Measurements from ENCODE around the gene SMURF1. TPM values are rescaled to one million over a fixed set of nuclear protein-coding genes. Genes with fewer than 3 reads are reported as not detected.
"Not testable (repeated sequence)": the region's sequence is repeated elsewhere in the genome, so short reads cannot be mapped to it uniquely, and the experiment has no call there.

Gene SMURF1
- total RNA-seq, 1 donor from 2014 or later = 30.2 TPM

DNA sequence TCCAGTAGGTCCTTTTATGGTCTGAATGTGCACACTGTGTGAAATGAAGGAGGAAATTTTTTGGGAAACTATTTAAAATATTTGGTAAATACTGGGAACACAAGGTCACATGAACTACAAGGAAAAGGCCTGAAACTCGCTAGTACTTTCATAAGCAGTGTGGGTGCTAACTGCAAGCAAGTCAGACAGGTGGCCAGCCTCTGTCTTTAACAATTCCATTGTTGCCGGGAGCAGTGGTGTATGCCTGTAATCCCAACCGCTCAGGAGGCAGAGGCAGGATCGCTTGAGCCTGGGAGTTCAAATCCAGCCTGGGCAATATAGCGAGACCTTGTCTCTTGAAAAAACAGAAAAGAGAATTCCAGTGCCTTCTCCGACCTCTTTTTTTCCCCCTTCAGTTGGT, 37.5 kb downstream of the SMURF1 start:
- TF ChIP-seq, protein P1, sequence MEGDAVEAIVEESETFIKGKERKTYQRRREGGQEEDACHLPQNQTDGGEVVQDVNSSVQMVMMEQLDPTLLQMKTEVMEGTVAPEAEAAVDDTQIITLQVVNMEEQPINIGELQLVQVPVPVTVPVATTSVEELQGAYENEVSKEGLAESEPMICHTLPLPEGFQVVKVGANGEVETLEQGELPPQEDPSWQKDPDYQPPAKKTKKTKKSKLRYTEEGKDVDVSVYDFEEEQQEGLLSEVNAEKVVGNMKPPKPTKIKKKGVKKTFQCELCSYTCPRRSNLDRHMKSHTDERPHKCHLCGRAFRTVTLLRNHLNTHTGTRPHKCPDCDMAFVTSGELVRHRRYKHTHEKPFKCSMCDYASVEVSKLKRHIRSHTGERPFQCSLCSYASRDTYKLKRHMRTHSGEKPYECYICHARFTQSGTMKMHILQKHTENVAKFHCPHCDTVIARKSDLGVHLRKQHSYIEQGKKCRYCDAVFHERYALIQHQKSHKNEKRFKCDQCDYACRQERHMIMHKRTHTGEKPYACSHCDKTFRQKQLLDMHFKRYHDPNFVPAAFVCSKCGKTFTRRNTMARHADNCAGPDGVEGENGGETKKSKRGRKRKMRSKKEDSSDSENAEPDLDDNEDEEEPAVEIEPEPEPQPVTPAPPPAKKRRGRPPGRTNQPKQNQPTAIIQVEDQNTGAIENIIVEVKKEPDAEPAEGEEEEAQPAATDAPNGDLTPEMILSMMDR (IDR thresholded peaks at IDR 0.05) = no peak
- Mint-ChIP-seq H3K27ac (ENCODE audit: unreplicated experiment) (peak overlapping the region; percentile 73), H3K4me3 (ENCODE audit: unreplicated experiment) (no peak overlapping the region), H3K4me1 (ENCODE audit: low read depth) (peaks cover 90% of the 10 kb centered on the region), H3K36me3 (ENCODE audit: low read depth) (peaks cover under 1% of the 10 kb centered on the region), H3K27me3 (ENCODE audit: low read depth) (no peaks in the 10 kb centered on the region), H3K9me3 (ENCODE audit: low read depth) (no peaks in the 10 kb centered on the region)
- DNase-seq (ENCODE audit: low spot score) = no peak

DNA sequence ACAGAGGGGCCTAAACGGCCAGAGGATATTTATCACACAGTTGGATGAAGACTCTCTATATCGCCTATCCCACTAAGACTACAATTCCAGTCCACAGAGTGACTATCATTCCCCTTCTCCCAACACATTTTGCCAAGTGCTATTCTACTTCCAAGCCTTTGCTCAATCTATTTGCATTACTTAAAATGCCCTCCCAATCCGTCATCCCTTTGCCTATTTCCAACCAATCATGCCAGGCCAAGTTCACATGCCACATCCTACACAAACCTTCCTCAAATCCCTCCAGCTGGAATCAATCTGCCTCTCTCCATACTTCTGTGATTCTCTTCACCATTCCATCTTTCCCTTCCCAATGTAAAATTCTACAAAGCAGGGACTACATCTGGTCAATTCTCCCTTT, 38.2 kb downstream of the SMURF1 start:
- H3K27me3 Mint-ChIP-seq (ENCODE audit: low read depth) = no peaks in the 10 kb centered on the region
- TF ChIP-seq, protein P1 (IDR thresholded peaks at IDR 0.05) = no peak
- H3K9me3 Mint-ChIP-seq (ENCODE audit: low read depth) = no peaks in the 10 kb centered on the region
- peaks cover 94% of the 10 kb centered on the region for H3K4me1 Mint-ChIP-seq (ENCODE audit: low read depth)
- H3K4me3 Mint-ChIP-seq (ENCODE audit: unreplicated experiment) = no peak overlapping the region
- H3K36me3 Mint-ChIP-seq (ENCODE audit: low read depth) = no peaks in the 10 kb centered on the region
- DNase-seq (ENCODE audit: low spot score) = no peak
- H3K27ac Mint-ChIP-seq (ENCODE audit: unreplicated experiment) = peak overlapping the region; percentile 59

DNA sequence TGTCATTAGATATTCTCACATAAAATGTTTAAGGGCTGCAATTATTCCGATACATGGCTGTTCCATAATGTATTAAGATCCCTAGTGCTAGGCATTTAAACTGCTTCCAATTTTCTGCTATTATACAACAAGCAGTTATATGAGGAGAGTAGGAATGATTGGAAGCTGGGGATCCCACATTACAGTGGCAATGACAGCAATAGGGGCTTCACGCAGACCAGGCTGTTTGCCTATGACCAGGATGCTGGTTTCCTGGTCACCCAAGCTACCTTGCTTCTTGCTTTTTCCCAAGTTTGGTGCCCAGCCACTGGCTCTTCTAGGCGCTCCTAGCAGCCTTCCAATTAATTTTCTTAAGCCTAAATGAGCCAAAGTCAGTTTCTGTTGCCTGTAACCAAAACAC, 39.3 kb downstream of the SMURF1 start:
- Mint-ChIP-seq H3K36me3 (ENCODE audit: low read depth) (no peaks in the 10 kb centered on the region), H3K27me3 (ENCODE audit: low read depth) (no peaks in the 10 kb centered on the region), H3K9me3 (ENCODE audit: low read depth) (peaks cover 2% of the 10 kb centered on the region), H3K4me1 (ENCODE audit: low read depth) (peaks cover 94% of the 10 kb centered on the region), H3K4me3 (ENCODE audit: unreplicated experiment) (no peak overlapping the region), H3K27ac (ENCODE audit: unreplicated experiment) (peak overlapping the region; percentile 92)
- no peak for DNase-seq (ENCODE audit: low spot score)
- TF ChIP-seq, protein P1 (IDR thresholded peaks at IDR 0.05) = no peak

DNA sequence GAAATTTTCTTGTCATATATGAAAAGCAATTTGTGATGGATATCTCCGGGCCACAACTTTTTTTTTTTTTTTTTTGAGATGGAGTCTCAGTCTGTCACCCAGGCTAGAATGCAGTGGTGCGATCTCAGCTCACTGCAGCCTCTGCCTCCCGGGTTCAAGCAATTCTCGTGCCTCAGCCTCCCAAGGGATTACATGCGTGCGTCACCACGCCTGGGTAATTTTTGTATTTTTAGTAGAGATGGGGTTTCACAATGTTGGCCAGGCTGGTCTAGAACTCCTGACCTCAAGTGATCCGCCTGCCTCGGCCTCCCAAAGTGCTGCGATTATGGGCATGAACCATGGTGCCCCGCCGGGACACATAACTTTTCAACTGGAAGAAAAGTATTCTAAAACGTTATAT, 40.1 kb downstream of the SMURF1 start:
- Mint-ChIP-seq H3K4me1 (ENCODE audit: low read depth) (peaks cover 94% of the 10 kb centered on the region), H3K27ac (ENCODE audit: unreplicated experiment) (peak overlapping the region; percentile 92)
- not testable (repeated sequence) for H3K4me3 Mint-ChIP-seq (ENCODE audit: unreplicated experiment); DNase-seq (ENCODE audit: low spot score); H3K9me3 Mint-ChIP-seq (ENCODE audit: low read depth); H3K27me3 Mint-ChIP-seq (ENCODE audit: low read depth); H3K36me3 Mint-ChIP-seq (ENCODE audit: low read depth)

DNA sequence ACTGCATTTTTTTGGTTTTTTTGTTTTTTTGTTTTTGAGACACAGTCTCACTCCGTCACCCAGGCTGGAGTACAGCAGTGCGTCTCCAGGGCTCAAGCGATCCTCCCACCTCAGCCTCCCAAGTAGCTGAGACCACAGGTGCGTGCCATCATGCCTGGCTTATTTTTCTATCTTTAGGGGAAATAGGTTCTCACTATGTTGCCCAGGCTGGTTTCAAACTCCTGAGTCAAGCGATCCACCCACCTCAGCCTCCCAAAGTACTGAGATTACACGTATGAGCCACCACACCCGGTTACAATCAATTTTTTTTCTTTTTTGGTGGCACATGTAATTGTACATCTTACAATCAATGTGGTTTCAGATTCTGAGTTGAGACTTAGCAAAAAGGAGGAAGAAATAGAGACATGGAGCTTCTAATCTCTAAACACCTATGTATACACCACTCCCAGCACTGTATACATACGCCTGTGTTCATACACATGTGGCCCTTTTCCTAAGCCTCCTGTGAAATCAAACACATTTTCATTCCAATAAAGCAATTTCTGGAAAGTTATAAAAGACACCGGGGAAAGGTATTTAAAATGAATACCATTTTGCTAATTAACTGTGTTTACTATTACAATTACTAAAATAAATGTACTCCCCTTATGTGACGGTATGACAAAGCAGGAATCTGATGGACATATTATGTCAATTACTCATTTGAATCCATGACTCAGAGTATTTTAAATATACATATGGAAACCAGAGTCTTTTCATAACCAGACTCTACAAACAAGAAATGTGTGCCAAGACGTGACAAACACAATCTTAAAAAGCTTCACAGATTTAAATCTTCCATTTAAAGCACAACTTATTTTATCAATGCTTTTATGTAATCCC, 40.9 kb downstream of the SMURF1 start:
- TF ChIP-seq, protein P1 (IDR thresholded peaks at IDR 0.05) = no peak
- Mint-ChIP-seq H3K9me3 (ENCODE audit: low read depth) (peaks cover 3% of the 10 kb centered on the region), H3K36me3 (ENCODE audit: low read depth) (no peaks in the 10 kb centered on the region), H3K27me3 (ENCODE audit: low read depth) (no peaks in the 10 kb centered on the region), H3K4me1 (ENCODE audit: low read depth) (peaks cover 97% of the 10 kb centered on the region), H3K4me3 (ENCODE audit: unreplicated experiment) (peak overlapping the region; percentile 26), H3K27ac (ENCODE audit: unreplicated experiment) (peak overlapping the region; percentile 92)
- no peak for DNase-seq (ENCODE audit: low spot score)

DNA sequence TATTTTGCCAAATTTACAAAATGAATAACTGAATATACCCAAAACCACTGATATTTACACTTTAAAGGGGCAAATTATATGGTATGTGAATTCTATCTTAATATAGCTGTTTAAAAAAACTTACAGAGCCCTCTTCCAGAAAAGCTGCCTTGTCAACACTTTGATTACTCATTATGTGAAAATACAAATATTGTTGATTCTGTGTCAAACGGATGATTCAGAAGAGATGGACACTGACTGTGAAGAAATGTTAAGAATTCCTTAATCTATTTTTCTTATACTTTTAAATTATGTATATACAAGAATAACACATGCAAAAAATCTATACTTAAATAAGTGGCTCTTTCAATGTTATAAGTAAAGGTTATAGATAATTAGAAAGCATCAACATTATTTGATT, 41.5 kb downstream of the SMURF1 start:
- Mint-ChIP-seq H3K9me3 (ENCODE audit: low read depth) (peaks cover 7% of the 10 kb centered on the region), H3K4me3 (ENCODE audit: unreplicated experiment) (no peak overlapping the region), H3K27me3 (ENCODE audit: low read depth) (no peaks in the 10 kb centered on the region), H3K27ac (ENCODE audit: unreplicated experiment) (peak overlapping the region; percentile 92), H3K4me1 (ENCODE audit: low read depth) (peaks cover 97% of the 10 kb centered on the region), H3K36me3 (ENCODE audit: low read depth) (peaks cover under 1% of the 10 kb centered on the region)
- TF ChIP-seq, protein P1 (IDR thresholded peaks at IDR 0.05) = no peak
- no peak for DNase-seq (ENCODE audit: low spot score)

DNA sequence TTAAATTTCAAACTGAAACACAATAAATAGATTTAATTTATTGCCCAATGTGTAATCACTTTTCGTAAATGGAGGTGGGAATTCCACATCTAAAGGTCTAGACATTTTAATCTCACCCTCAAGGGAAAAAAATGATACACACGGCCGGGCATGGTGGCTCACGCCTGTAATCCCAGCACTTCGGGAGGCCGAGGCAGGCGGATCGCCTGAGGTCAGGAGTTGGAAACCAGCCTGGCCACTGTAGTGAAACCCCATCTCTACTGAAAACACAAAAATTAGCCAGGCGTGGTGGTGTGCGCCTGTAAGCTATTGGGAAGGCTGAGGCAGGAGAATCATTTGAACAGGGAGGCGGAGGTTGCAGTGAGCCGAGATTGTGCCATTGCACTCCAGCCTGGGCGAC, 42.4 kb downstream of the SMURF1 start:
- Mint-ChIP-seq H3K27ac (ENCODE audit: unreplicated experiment) (peak overlapping the region; percentile 65), H3K4me1 (ENCODE audit: low read depth) (peaks cover 97% of the 10 kb centered on the region), H3K9me3 (ENCODE audit: low read depth) (peaks cover 14% of the 10 kb centered on the region)
- H3K36me3 Mint-ChIP-seq (ENCODE audit: low read depth); DNase-seq (ENCODE audit: low spot score); H3K27me3 Mint-ChIP-seq (ENCODE audit: low read depth); H3K4me3 Mint-ChIP-seq (ENCODE audit: unreplicated experiment): not testable (repeated sequence)

All from chondrocyte (in vitro differentiated cells).